Measurements from ENCODE around the gene MZT2B.
"Not testable (repeated sequence)": the region's sequence is repeated elsewhere in the genome, so short reads cannot be mapped to it uniquely, and the experiment has no call there.

Gene MZT2B

DNA sequence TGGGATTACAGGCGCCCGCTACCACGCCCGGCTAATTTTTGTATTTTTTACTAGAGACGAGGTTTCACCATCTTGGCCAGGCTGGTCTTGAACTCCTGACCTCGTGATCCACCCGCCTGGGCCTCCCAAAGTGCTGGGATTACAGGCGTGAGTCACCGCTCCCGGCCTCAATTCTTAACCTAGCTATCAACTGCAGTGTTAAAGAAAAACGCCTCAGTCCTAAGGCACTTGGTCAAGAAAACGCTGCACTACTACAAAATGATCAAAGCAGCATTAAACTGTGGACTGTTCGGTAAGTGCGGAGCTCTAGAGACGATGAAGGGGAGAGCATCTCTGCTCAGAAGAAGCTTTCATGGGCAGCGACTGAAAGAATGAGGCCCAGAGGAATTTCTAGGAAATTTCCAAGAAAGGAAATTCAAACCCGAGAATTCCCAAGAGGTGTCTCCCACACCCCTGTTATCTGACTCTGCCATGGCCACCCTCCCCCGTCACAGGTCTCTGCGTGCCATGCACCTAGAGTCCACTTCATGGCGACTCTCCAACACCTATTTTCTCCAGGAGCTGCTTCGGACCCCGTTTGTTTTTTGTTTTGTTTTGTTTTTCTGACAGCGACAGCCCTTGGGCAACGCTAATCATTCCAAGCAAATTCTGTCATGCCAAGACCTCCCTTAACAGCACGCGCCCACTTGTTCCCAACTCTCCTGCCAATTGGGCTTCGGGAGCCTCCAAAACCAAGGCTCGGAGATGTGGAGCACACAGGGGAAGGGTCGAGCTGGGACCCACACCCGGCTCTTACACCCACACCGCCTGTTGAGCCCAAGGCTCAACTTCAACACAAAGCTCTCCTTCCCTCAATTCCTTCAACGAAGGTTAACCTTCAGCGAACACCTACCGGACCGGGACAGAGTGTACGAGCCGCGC lies 1.4 kb upstream of the MZT2B start:
- not testable (repeated sequence) for DNase-seq

GRCh38 chr2:130181325-130181879 lies 660 bp upstream of the MZT2B start, which contains the start of gene SMPD4:
SMPD4 (minus strand) TSS chr2:130181602; CDS start chr2:130176592, 5,010 bp downstream.
- DNase-seq: peak; percentile 95 to 98 (median 97)

DNA sequence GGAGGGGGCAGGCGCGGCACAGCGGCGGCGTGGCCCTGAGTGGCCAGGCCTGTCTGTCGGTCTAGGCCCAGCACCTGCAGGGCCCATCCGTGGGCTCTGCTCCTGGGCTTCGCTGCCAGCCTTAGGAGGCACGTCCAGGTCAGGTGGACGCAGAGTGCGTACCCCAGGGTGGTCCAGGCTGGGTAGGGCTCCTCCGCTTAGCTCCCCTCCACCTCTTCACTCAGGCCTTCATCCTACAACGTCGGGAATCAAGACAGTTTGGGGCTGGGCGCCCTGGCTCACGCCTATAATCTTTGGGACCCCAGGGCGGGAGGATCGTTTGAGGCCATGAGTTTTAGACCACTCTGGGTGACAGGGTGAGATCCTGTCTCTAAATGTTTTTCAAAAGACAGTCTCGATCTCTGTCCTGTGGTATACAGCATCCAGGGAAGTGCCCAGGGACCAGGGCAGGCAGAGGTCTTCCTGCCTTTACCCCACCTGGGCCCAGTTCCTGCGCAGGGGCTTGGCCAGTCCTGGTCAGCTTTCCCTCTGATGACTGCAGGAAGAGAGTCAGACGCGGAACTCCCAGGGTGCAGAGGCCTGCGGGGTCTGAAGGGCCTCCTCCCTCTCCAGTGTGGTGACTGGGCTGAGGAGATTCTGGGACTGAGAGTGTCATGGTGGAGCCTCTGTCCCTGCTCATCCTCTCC lies 907 bp downstream of the MZT2B start:
- DNase-seq: not testable (repeated sequence)

DNA sequence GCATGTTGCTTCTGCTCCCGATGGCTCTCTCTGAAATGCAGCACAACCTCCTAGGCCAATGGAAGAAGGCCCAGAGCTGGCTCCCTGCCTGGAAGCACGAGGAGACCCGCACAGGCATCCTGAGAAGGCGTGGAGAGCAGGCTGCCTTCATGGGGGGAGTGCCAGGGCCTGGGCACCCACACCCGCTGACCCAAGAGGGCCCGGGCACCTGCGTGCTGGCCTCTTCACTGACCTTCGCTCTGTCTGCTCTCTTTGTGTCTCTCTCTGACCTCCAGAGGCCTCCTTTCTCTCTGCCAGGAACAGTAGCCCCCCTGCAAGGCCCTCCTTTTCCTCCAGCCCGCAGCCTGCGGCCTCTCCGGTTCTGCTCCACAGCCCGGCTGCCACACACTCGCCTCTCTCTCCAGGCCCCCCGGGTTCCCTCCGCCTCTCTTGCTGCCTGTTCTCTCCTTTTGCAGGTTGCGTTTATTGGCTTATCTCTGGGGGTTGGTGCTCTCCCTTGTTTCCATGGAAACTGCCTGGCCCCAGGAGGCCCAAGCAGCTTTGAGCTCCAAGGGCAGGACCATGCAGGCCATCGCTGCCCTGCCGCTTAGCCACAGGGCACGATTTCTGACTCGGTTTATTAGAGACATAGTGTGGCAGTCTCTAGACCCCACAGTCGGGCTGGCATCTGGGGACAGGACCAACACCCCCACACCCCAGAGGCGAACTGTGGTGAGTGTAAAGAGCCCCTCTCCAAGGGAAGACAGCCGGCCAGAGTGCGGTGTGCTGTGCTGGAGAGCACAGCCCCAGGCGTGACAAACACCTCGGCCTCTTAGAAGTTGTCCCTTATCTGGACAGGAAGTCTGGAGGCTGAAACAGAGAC lies 1.7 kb downstream of the MZT2B start:
- no peak for DNase-seq

DNA sequence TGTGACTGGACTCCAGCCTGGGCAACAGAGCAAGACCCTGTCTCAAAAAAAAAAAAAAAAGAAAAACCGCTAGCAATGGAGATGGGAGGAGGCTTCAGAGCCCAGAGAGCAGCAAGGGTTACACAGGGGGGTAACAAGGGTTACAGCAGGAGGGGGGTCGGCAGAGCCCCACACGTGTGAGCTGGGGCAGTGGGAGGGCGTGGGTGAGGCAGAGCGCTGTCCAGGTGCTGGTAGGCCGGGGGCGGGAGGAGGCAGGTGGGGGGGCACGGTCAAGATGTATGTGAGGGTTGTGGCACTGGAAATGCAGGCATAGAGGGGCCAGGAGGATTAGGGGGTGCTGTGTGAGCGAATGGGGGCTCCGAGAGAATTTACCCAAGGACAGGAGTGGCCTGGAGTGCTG lies 3.4 kb downstream of the MZT2B start:
- no peak for DNase-seq

- no peak for DNase-seq
Observed at GRCh38 chr2:130185896-130186295, 3.8 kb downstream of the MZT2B start.

GRCh38 chr2:130186391-130186790 lies 4.3 kb downstream of the MZT2B start:
- no peak for DNase-seq

DNA sequence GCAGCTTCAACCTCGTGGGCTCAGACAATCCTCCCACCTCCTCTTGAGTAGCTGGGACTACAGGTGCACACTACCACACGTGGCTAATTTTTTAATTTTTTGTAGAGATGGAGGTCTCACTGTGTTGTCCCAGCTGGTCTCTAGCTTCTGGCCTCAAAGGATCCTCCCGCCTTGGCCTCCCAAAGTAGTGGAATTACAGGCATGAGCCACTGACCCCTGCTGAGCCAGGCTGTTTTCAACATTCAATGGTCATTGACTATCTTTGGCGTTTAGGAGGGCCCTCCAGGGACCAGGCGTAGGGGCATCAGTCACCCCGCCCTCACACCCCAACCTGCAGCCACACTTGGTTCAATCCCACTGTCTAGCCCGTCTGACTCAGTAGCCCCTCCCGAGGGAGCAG lies 5.2 kb downstream of the MZT2B start:
- no peak for DNase-seq

- DNase-seq: not testable (repeated sequence)
Observed at GRCh38 chr2:130187859-130188792, 6.1 kb downstream of the MZT2B start.

DNA sequence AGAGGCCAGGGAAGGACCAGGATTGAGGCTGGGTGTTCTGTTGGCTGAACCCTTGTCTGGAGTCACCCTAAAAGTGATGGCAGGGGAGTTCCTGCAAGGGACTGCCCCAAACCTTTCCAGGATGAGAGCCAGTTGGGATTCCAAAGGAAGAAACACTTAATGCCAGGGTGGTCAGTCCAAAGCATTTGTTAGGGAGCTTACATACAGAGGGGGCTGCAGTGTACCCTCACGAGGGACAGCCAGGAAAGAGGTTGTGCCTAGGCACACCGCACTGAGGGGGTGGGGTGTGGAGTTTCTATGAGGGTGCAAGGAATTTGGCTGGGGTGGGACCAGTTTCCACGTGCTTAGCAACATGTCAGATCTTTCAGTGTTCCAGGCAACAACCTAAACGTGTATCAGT lies 6.9 kb downstream of the MZT2B start:
- not testable (repeated sequence) for DNase-seq

GRCh38 chr2:130190237-130190636 lies 8.2 kb downstream of the MZT2B start:
- DNase-seq: no peak

DNA sequence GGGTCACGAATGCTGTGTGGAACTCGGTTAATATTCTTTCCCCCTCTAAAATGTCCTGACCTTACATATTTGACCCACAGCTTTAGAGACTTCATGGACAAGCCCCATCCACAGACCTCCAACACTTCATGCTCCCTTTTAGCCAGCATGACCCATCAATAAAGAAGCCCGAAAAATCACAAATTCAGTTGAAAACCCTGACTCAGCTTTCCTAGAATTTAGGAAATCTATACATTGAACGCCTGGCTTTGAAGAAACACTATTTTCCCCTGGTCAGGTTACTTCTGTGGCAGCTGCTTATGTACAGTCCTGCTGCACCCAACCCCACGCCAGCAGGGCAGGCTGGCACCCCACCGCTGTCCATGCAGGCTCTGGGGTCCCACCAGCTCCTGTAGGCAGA lies 9.3 kb downstream of the MZT2B start:
- not testable (repeated sequence) for DNase-seq

DNA sequence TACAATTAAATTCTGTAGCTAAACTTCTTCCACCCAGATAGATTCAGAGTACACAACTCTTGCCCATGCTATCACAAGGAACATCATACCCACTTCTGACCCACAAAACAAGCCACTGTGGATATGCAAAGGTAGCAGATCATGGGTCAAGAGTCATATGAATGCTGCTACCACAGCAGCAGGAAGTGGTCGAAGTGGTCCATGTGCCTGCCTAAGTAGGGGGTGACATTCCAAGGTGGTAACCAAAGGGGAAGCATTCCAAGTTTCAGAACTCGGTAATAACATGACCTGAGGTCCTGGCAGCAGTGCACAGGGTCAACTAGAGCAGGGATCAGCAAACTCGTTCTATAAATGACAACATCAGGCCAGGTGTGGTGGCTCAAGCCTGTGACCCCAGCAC lies 10.4 kb downstream of the MZT2B start:
- DNase-seq: not testable (repeated sequence)

GRCh38 chr2:130193824-130194223 lies 11.8 kb downstream of the MZT2B start:
- DNase-seq: not testable (repeated sequence)

- not testable (repeated sequence) for DNase-seq
Observed at GRCh38 chr2:130195089-130195635, 13.1 kb downstream of the MZT2B start.

DNA sequence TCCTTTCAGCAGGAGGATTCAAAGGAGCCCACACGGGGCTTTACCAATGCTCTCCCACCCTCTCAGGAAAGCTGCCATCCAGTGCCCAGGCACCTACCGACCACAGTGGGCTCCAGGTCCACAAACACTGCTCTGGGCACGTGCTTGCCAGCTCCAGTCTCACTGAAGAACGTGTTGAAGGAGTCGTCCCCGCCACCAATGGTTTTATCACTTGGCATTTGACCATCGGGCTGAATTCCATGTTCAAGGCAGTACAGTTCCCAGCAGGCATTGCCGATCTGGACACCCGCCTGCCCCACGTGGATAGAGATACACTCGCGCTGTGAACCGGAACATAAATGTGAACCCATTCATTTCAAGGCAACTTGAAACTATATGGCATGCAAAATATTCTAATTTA lies 14.0 kb downstream of the MZT2B start:
- not testable (repeated sequence) for DNase-seq

GRCh38 chr2:130198343-130198742 lies 16.3 kb downstream of the MZT2B start, which contains the start of gene TUBA3E:
TUBA3E (minus strand) TSS chr2:130198439; CDS start chr2:130198360, 79 bp downstream.
- no peak for DNase-seq

DNA sequence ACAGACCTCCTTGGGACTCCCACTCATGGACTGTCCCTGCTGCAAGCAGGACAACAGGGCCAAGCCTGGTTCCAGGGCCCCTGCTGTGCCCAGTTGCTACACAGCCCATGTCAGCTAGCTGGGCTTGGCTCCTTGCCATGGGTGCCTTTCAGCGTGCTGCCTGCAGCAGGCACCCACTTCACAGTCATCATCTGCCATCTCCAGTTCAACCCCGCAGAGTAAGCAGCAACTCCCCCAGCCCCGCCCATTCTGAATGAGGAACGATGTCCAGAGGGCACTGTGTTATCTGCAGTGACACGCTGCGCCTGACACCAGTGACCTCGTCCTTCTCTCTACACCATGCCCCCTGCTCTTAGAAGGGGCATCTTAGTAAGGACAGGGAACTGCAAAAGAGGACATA lies 20.5 kb downstream of the MZT2B start:
- DNase-seq: not testable (repeated sequence)

DNA sequence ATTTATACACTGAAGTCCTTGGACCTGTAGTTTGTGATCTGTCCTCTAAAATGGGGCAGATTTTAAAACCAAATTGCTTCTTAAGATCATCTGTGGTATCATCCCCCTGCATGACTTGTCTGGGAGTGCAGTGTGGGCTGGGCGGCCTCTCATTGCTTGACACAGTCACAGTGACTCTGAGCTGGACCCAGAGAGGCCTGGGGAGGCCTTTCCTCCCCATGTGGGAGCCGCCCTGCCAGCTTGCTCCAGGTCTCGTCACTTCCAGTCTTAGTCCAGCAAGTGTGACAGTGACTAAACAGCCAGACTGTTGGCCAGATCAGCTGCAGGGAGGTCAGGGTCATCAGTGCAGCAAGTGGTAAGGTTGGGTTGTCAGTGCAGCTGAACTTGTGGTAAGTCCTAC lies 21.1 kb downstream of the MZT2B start:
- not testable (repeated sequence) for DNase-seq

GRCh38 chr2:130207051-130207450 lies 25.0 kb downstream of the MZT2B start:
- not testable (repeated sequence) for DNase-seq

- not testable (repeated sequence) for DNase-seq
Observed at GRCh38 chr2:130219147-130219546, 37.1 kb downstream of the MZT2B start.
